H9 (cell line): ENCODE measurements around the gene TELO2. TPM values are rescaled to one million over a fixed set of nuclear protein-coding genes. Genes with fewer than 3 reads are reported as not detected.

Source experiments
- DNase-seq: peaks from one replicate; pipeline ENCODE4 v3.0.0-alpha.2; 2017
- H2AFZ ChIP-seq: one replicate; pipeline ENCODE4 v1.6.1; 2013; ENCODE audit warnings: mild to moderate bottlenecking, low read length, control low read depth, moderate library complexity
- H2AK5ac ChIP-seq: 2 replicates; pipeline ENCODE4 v1.6.1; 2013; ENCODE audit warnings: low read length, control low read depth, mixed read lengths; ENCODE audit not compliant: insufficient read length
- H2BK120ac ChIP-seq: one replicate; pipeline ENCODE4 v1.6.1; 2013; ENCODE audit warnings: low read depth, mild to moderate bottlenecking, low read length, control low read depth, inconsistent platforms; ENCODE audit not compliant: poor library complexity, severe bottlenecking
- H2BK12ac ChIP-seq: 2 replicates; pipeline ENCODE4 v1.6.1; 2013; ENCODE audit warnings: low read length, control low read depth, mixed read lengths, low read depth; ENCODE audit not compliant: insufficient read length
- H2BK15ac ChIP-seq: 2 replicates; pipeline ENCODE4 v1.6.1; 2013; ENCODE audit warnings: low read depth, low read length, control low read depth
- H2BK20ac ChIP-seq: one replicate; pipeline ENCODE4 v1.6.1; 2013; ENCODE audit warnings: low read depth, mild to moderate bottlenecking, low read length, control low read depth, inconsistent platforms; ENCODE audit not compliant: poor library complexity, severe bottlenecking
- H2BK5ac ChIP-seq: 2 replicates; pipeline ENCODE4 v1.6.1; 2013; ENCODE audit warnings: low read length, control low read depth, mixed read lengths; ENCODE audit not compliant: insufficient read length
- H3K14ac ChIP-seq: 2 replicates; pipeline ENCODE4 v1.6.1; 2013; ENCODE audit warnings: low read length, control low read depth; ENCODE audit not compliant: insufficient read depth
- H3K18ac ChIP-seq: 2 replicates; pipeline ENCODE4 v1.6.1; 2013; ENCODE audit warnings: low read depth, mild to moderate bottlenecking, mixed read lengths, low read length, control low read depth; ENCODE audit not compliant: insufficient read length
- H3K23ac ChIP-seq: 2 replicates; pipeline ENCODE4 v1.6.1; 2013; ENCODE audit warnings: low read length, control low read depth, mixed read lengths, low read depth; ENCODE audit not compliant: insufficient read length
- H3K23me2 ChIP-seq: 2 replicates; pipeline ENCODE4 v1.6.1; 2013; ENCODE audit warnings: low read depth, mild to moderate bottlenecking, mixed read lengths, low read length, control low read depth; ENCODE audit not compliant: insufficient read length, poor library complexity, severe bottlenecking
- H3K27ac ChIP-seq: 2 replicates; pipeline ENCODE4 v1.5.1; 2013; ENCODE audit warnings: low read length, control low read depth, mixed read lengths, low read depth; ENCODE audit not compliant: insufficient read length
- H3K27me3 ChIP-seq: 2 replicates; pipeline ENCODE4 v1.6.1; 2013; ENCODE audit warnings: low read length, control low read depth, inconsistent platforms; ENCODE audit not compliant: insufficient read depth
- H3K4ac ChIP-seq: 2 replicates; pipeline ENCODE4 v1.6.1; 2013; ENCODE audit warnings: low read depth, mild to moderate bottlenecking, control low read depth, inconsistent platforms, low read length, moderate library complexity
- H3K4me1 ChIP-seq: 2 replicates; pipeline ENCODE4 v1.6.1; 2013; ENCODE audit warnings: low read length, control low read depth, inconsistent platforms; ENCODE audit not compliant: insufficient read depth
- H3K4me2 ChIP-seq: 2 replicates; pipeline ENCODE4 v1.6.1; 2013; ENCODE audit warnings: low read length, control low read depth, mixed read lengths; ENCODE audit not compliant: insufficient read length, insufficient read depth
- H3K56ac ChIP-seq: 2 replicates; pipeline ENCODE4 v1.6.1; 2013; ENCODE audit warnings: low read depth, mild to moderate bottlenecking, mixed read lengths, low read length, control low read depth; ENCODE audit not compliant: insufficient read length
- H3K79me1 ChIP-seq: 2 replicates; pipeline ENCODE4 v1.6.1; 2013; ENCODE audit warnings: low read depth, mild to moderate bottlenecking, moderate library complexity, low read length, control low read depth, inconsistent platforms; ENCODE audit not compliant: insufficient read depth, poor library complexity, severe bottlenecking
- H3K79me2 ChIP-seq: 2 replicates; pipeline ENCODE4 v1.6.1; 2013; ENCODE audit warnings: low read length, control low read depth, inconsistent platforms; ENCODE audit not compliant: insufficient read depth
- H3K9ac ChIP-seq: 2 replicates; pipeline ENCODE4 v1.6.1; 2013; ENCODE audit warnings: low read length, control low read depth, mixed read lengths; ENCODE audit not compliant: insufficient read length; ENCODE audit errors: extremely low read depth
- H3K9me3 ChIP-seq: one replicate; pipeline ENCODE4 v1.6.1; 2013; ENCODE audit warnings: low read depth, low read length, inconsistent platforms; ENCODE audit not compliant: control insufficient read depth
- H3T11ph ChIP-seq: one replicate; pipeline ENCODE4 v1.6.1; 2013; ENCODE audit warnings: mild to moderate bottlenecking, low read length, control low read depth, inconsistent platforms
- H4K20me1 ChIP-seq: one replicate; pipeline ENCODE4 v1.6.1; 2013; ENCODE audit not compliant: control insufficient read depth, insufficient read length, insufficient read depth
- H4K5ac ChIP-seq: 2 replicates; pipeline ENCODE4 v1.6.1; 2013; ENCODE audit warnings: low read depth, mild to moderate bottlenecking, mixed read lengths, low read length, control low read depth; ENCODE audit not compliant: insufficient read length
- H4K8ac ChIP-seq: replicated peaks from 2 replicates; pipeline ENCODE4 v1.6.1; 2013; ENCODE audit warnings: low read length, control low read depth, mixed read lengths, low read depth; ENCODE audit not compliant: insufficient read length
- H4K91ac ChIP-seq: 2 replicates; pipeline ENCODE4 v1.6.1; 2013; ENCODE audit warnings: low read depth, mild to moderate bottlenecking, moderate library complexity, mixed read lengths, low read length, control low read depth; ENCODE audit not compliant: insufficient read length
- H3K27ac Mint-ChIP-seq, 3 experiments: 2 replicates in 2 of 3; 3 replicates in 1 of 3; pipeline ENCODE4 v1.8.0; 2020 to 2021; ENCODE audit warnings: mixed read lengths in 3 of 3, mild to moderate bottlenecking in 1 of 3, moderate library complexity in 1 of 3
- H3K27me3 Mint-ChIP-seq: 2 replicates; pipeline ENCODE4 v1.8.0; 2021; ENCODE audit warnings: low read depth, mild to moderate bottlenecking, moderate library complexity, mixed read lengths
- H3K36me3 Mint-ChIP-seq, 3 experiments: 2 replicates in 2 of 3; 3 replicates in 1 of 3; pipeline ENCODE4 v1.8.0; 2020 to 2021; ENCODE audit warnings: low read depth in 3 of 3, mixed read lengths in 3 of 3; ENCODE audit not compliant: insufficient read depth in 1 of 3
- H3K4me1 Mint-ChIP-seq, 2 experiments: 2 replicates each; pipeline ENCODE4 v1.8.0; 2020; ENCODE audit warnings: mixed read lengths in 2 of 2
- H3K4me3 Mint-ChIP-seq, 2 experiments: 2 replicates in 1 of 2; 3 replicates in 1 of 2; pipeline ENCODE4 v1.8.0; 2020 to 2021; ENCODE audit warnings: mild to moderate bottlenecking in 2 of 2, mixed read lengths in 2 of 2, moderate library complexity in 1 of 2
- H3K9me3 Mint-ChIP-seq, 2 experiments: 2 replicates in 1 of 2; 3 replicates in 1 of 2; pipeline ENCODE4 v1.8.0; 2020; ENCODE audit warnings: mild to moderate bottlenecking in 2 of 2, mixed read lengths in 2 of 2, moderate library complexity in 1 of 2
- WGBS: extraction: QIAGEN DNeasy Blood & Tissue Kit; methylation state at CpG from one replicate; pipeline ENCODE4 v1.1.7; 2013; ENCODE audit warnings: missing lambda C conversion rate, low lambda C conversion rate, mixed read lengths; ENCODE audit not compliant: insufficient read length; ENCODE audit errors: extremely low coverage; 5-methylcytosine and 5-hydroxymethylcytosine counted together
- total RNA-seq: library from RNA; stranded (reverse); gene quantifications from 2 replicates; pipeline ENCODE4 v1.2.1, GENCODE V29; 2021
- TF ChIP-seq, protein P1 (sequence below): fragments of 200-600 bp; sonication (generic); conservative IDR thresholded peaks from 3 replicates; pipeline ENCODE4 v1.8.0; 2021; ENCODE audit warnings: antibody characterized with exemption, mild to moderate bottlenecking

The TELO2 gene
- total RNA-seq, 1 experiment from 2014 or later: 98.9 TPM

DNA sequence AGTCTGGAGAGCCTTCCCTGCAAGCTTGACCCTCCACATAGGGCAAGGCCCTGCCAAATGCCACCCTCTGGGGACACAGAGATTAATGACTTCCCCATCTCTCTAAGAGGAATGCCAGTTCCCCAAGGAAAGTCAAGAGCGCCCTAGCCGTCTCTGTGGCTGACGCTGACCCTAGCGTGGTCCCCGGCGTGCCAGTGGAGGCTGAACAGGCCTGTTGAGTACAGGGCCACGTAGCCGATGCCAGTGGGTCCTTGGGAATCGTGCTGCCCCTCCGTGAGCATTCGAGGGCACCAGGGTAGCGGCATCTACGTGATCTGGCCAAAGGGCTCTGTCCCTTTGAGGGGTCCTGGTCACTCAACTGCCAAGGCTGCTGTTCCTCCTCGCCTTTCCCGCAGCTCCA is 57.5 kb downstream of the TELO2 start:
- Histone ChIP-seq H2BK20ac (no peak overlapping the region), H3K4ac (no peak overlapping the region), H4K5ac (no peak overlapping the region), H3K9me3 (no peaks in the 10 kb centered on the region), H3K79me2 (no peaks in the 10 kb centered on the region), H3K23ac (no peak overlapping the region), H3K79me1 (no peaks in the 10 kb centered on the region), H3K4me1 (no peaks in the 10 kb centered on the region), H4K20me1 (no peaks in the 10 kb centered on the region), H2BK120ac (no peak overlapping the region), H3T11ph (no peak overlapping the region), H4K91ac (no peak overlapping the region), H3K9ac (no peak overlapping the region), H2BK5ac (no peak overlapping the region), H3K14ac (no peak overlapping the region), H3K56ac (no peak overlapping the region), H4K8ac (no peak overlapping the region), H3K27ac (no peak overlapping the region), H3K23me2 (no peaks in the 10 kb centered on the region), H2BK12ac (no peak overlapping the region), H3K4me2 (no peak overlapping the region), H3K27me3 (no peaks in the 10 kb centered on the region), H2AK5ac (no peak overlapping the region), H3K18ac (no peak overlapping the region), H2BK15ac (no peak overlapping the region), H2AFZ (no peak overlapping the region)
- no peak overlapping the region for H3K27ac Mint-ChIP-seq
- no peaks in the 10 kb centered on the region for H3K9me3 Mint-ChIP-seq
- no peak for DNase-seq
- TF ChIP-seq, protein P1, sequence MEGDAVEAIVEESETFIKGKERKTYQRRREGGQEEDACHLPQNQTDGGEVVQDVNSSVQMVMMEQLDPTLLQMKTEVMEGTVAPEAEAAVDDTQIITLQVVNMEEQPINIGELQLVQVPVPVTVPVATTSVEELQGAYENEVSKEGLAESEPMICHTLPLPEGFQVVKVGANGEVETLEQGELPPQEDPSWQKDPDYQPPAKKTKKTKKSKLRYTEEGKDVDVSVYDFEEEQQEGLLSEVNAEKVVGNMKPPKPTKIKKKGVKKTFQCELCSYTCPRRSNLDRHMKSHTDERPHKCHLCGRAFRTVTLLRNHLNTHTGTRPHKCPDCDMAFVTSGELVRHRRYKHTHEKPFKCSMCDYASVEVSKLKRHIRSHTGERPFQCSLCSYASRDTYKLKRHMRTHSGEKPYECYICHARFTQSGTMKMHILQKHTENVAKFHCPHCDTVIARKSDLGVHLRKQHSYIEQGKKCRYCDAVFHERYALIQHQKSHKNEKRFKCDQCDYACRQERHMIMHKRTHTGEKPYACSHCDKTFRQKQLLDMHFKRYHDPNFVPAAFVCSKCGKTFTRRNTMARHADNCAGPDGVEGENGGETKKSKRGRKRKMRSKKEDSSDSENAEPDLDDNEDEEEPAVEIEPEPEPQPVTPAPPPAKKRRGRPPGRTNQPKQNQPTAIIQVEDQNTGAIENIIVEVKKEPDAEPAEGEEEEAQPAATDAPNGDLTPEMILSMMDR: no peak
- H3K27me3 Mint-ChIP-seq: no peaks in the 10 kb centered on the region
- no peaks in the 10 kb centered on the region for H3K4me1 Mint-ChIP-seq
- H3K36me3 Mint-ChIP-seq: peaks cover 0 to 4% (median 2%) of the 10 kb centered on the region in 3 experiments; a peak in 4 of 7 replicates
- no peak overlapping the region for H3K4me3 Mint-ChIP-seq
- no CpG with 5 or more reads among the region's 15 CpGs for WGBS
